OCI-LY3 (cell line): ENCODE results near the gene UGDH.

Experiments used
- CTCF ChIP-seq: fragments of 200-600, 300-600 bp; sonication (generic); IDR thresholded peaks from 2 replicates; pipeline ENCODE4 v1.5.1; 2014; ENCODE audit warnings: antibody characterized with exemption, low read length, low read depth
- EZH2phosphoT487 ChIP-seq: fragments of 200-600 bp; shearing (Covaris generic); IDR thresholded peaks from 2 replicates; pipeline ENCODE4 v1.6.1; 2018; ENCODE audit warnings: antibody characterized with exemption, mixed run types, low read depth

GRCh38 chr4:39541987-39542610 lies 14.9 kb upstream of the UGDH start:
- no peak for TF ChIP-seq CTCF
- TF ChIP-seq EZH2phosphoT487 = no peak
